Caco-2 (cell line): Measurements from ENCODE around the gene PDIA2. TPM values are rescaled to one million over a fixed set of nuclear protein-coding genes. Genes with fewer than 3 reads are reported as not detected.
A peak's percentile ranks its signal among the peaks of the same experiment; 100 is the strongest.

Experiments
- BruUV-seq: library from RNA; stranded (reverse); fragments of 400-500 nt; replicated peaks from 2 replicates; lab custom pipeline; 2021; lab: Mats Ljungman, UMichigan
- CTCF ChIA-PET: fragments of 300-600 bp; sonication (Branson Sonifier 250); formaldehyde crosslinking; loops from one replicate; lab custom pipeline; 2022; ENCODE audit warnings: antibody characterized with exemption; lab: Charles Lee
- POLR2A ChIA-PET: fragments of 300-600 bp; sonication (Branson Sonifier 250); formaldehyde crosslinking; loops from one replicate; lab custom pipeline; 2022; ENCODE audit warnings: antibody characterized with exemption; lab: Charles Lee
- DNase-seq, 2 experiments: peaks; one replicate each; pipeline versions ENCODE4 v3.0.0 to v3.0.0-alpha.2; 2020 to 2022
- H3K27me3 ChIP-seq: replicated peaks from 2 replicates; pipeline ENCODE4 v1.6.0; 2011; ENCODE audit warnings: low read length; ENCODE audit not compliant: control insufficient read depth, insufficient read depth
- H3K36me3 ChIP-seq: 2 replicates; pipeline ENCODE4 v1.5.1; 2011; ENCODE audit warnings: low read length; ENCODE audit not compliant: control insufficient read depth, insufficient read depth
- H3K4me1 ChIP-seq: fragments of 250-450 bp; sonication (Bioruptor Pico); 2 replicates; pipeline ENCODE4 v1.5.1; 2020; ENCODE audit warnings: mild to moderate bottlenecking
- H3K4me3 ChIP-seq: 2 replicates; pipeline ENCODE4 v1.5.1; 2011; ENCODE audit warnings: low read depth, mild to moderate bottlenecking, control low read depth, low read length
- H3K9me3 ChIP-seq: fragments of 250-450 bp; sonication (Bioruptor Pico); 2 replicates; pipeline ENCODE4 v1.5.1; 2020; ENCODE audit warnings: mild to moderate bottlenecking, moderate library complexity
- H3K27ac Mint-ChIP-seq: one replicate; pipeline ENCODE4 v1.8.0; 2022; ENCODE audit warnings: mixed read lengths; ENCODE audit not compliant: unreplicated experiment
- H3K27me3 Mint-ChIP-seq: one replicate; pipeline ENCODE4 v1.8.0; 2022; ENCODE audit warnings: mixed read lengths; ENCODE audit not compliant: insufficient read depth, unreplicated experiment
- H3K36me3 Mint-ChIP-seq: one replicate; pipeline ENCODE4 v1.8.0; 2022; ENCODE audit warnings: mild to moderate bottlenecking, mixed read lengths; ENCODE audit not compliant: insufficient read depth, unreplicated experiment
- H3K4me1 Mint-ChIP-seq: one replicate; pipeline ENCODE4 v1.8.0; 2022; ENCODE audit warnings: low read depth, mixed read lengths; ENCODE audit not compliant: unreplicated experiment
- H3K4me3 Mint-ChIP-seq: one replicate; pipeline ENCODE4 v1.8.0; 2022; ENCODE audit warnings: mild to moderate bottlenecking, moderate library complexity, mixed read lengths; ENCODE audit not compliant: unreplicated experiment
- H3K9me3 Mint-ChIP-seq: one replicate; pipeline ENCODE4 v1.8.0; 2022; ENCODE audit warnings: mixed read lengths; ENCODE audit not compliant: unreplicated experiment
- CTCF ChIP-seq, 2 experiments: fragments of 200-600 bp in 1 of 2; IDR thresholded peaks; 1 replicate in 1 of 2; 2 replicates in 1 of 2; pipeline versions ENCODE4 v1.5.1 to v1.8.0; 2011 to 2022; ENCODE audit warnings: antibody characterized with exemption in 1 of 2, control low read depth in 1 of 2, inconsistent platforms in 1 of 2, low read depth in 1 of 2, low read length in 1 of 2, mild to moderate bottlenecking in 1 of 2, moderate library complexity in 1 of 2; ENCODE audit not compliant: insufficient read depth in 1 of 2, severe bottlenecking in 1 of 2, unreplicated experiment in 1 of 2
- intact Hi-C: fragments of 100-400 bp; cut with micrococcal nuclease; formaldehyde crosslinking; loops from one replicate; pipeline ENCODE4 v1.10.0; 2022; ENCODE audit not compliant: unreplicated experiment
- total RNA-seq: library from RNA; stranded (reverse); gene quantifications from 2 replicates; pipeline ENCODE4 v1.2.3, GENCODE V29; 2022

The PDIA2 gene
- total RNA-seq, 1 experiment from 2014 or later = 0.41 TPM

- DNase-seq = no peak
- peak overlapping the region; percentile 67 for H3K27ac Mint-ChIP-seq
Measured at GRCh38 chr16:239948-240277, 43.1 kb upstream of the PDIA2 start.

DNA sequence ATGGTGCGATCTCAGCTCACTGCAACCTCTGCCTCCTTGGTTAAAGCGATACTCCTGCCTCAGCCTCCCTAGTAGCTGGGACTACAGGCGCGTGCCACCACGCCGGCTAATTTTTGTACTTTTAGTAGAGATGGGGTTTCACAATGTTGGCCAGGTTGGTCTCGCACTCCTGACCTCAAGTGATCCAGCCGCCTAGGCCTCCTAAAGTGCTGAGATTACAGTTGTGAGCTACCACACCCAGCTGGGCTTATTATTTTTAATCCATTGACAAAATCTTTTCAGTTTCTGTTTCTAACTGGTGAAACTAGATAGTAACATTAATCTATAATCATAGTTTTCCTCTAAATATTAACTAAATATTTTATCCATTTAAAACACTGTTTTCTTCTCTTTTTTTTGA, 42.4 kb upstream of the PDIA2 start:
- Mint-ChIP-seq H3K9me3 (no peaks in the 10 kb centered on the region), H3K4me3 (no peak overlapping the region), H3K4me1 (no peaks in the 10 kb centered on the region), H3K27ac (no peak overlapping the region), H3K36me3 (peaks cover 3% of the 10 kb centered on the region), H3K27me3 (no peaks in the 10 kb centered on the region)
- H3K9me3 ChIP-seq = no peaks in the 10 kb centered on the region
- BruUV-seq = no TSS peak
- no peak for DNase-seq
- no peak overlapping the region for H3K4me3 ChIP-seq
- intact Hi-C loops = no loop called here
- no peaks in the 10 kb centered on the region for H3K4me1 ChIP-seq
- no peaks in the 10 kb centered on the region for H3K27me3 ChIP-seq
- ChIA-PET CTCF (interaction anchor here (0.6 to 1.5 kb wide), 3 partner anchors 37 to 60 kb away, joined by 3 to 5 read pairs (median 3); no protein-coding TSS in a partner anchor), POLR2A (no interaction called here)
- no peak for TF ChIP-seq CTCF (IDR thresholded peaks at IDR 0.05; ENCODE audit: insufficient read depth in 1 of 2, low read depth in 1 of 2, low read length in 1 of 2, severe bottlenecking in 1 of 2, unreplicated experiment in 1 of 2)
- H3K36me3 ChIP-seq = no peaks in the 10 kb centered on the region

More at GRCh38 chr16:239948-240277, 43.1 kb upstream of the PDIA2 start:
- H3K27me3 ChIP-seq = no peaks in the 10 kb centered on the region
- intact Hi-C loops = no loop called here
- ChIA-PET CTCF (interaction anchor here (0.6 to 2.0 kb wide), 4 partner anchors 37 to 113 kb away, joined by 3 to 5 read pairs (median 4); no protein-coding TSS in a partner anchor), POLR2A (no interaction called here)
- Mint-ChIP-seq H3K9me3 (no peaks in the 10 kb centered on the region), H3K4me1 (no peaks in the 10 kb centered on the region), H3K36me3 (peaks cover 9% of the 10 kb centered on the region), H3K4me3 (no peak overlapping the region), H3K27me3 (no peaks in the 10 kb centered on the region)
- no peaks in the 10 kb centered on the region for H3K4me1 ChIP-seq
- H3K4me3 ChIP-seq = no peak overlapping the region
- H3K36me3 ChIP-seq = no peaks in the 10 kb centered on the region
- no peaks in the 10 kb centered on the region for H3K9me3 ChIP-seq
- TF ChIP-seq CTCF (IDR thresholded peaks at IDR 0.05; ENCODE audit: insufficient read depth in 1 of 2, low read depth in 1 of 2, low read length in 1 of 2, severe bottlenecking in 1 of 2, unreplicated experiment in 1 of 2) = no peak
- no TSS peak for BruUV-seq

- ChIA-PET POLR2A (no interaction called here), CTCF (no interaction called here)
- Mint-ChIP-seq H3K27me3 (no peaks in the 10 kb centered on the region), H3K27ac (no peak overlapping the region), H3K36me3 (no peaks in the 10 kb centered on the region), H3K9me3 (no peaks in the 10 kb centered on the region), H3K4me3 (no peak overlapping the region), H3K4me1 (no peaks in the 10 kb centered on the region)
- Histone ChIP-seq H3K9me3 (no peaks in the 10 kb centered on the region), H3K4me1 (no peaks in the 10 kb centered on the region), H3K36me3 (no peaks in the 10 kb centered on the region), H3K27me3 (no peaks in the 10 kb centered on the region), H3K4me3 (no peak overlapping the region)
- no peak for DNase-seq
- no peak for TF ChIP-seq CTCF (IDR thresholded peaks at IDR 0.05; ENCODE audit: insufficient read depth in 1 of 2, low read depth in 1 of 2, low read length in 1 of 2, severe bottlenecking in 1 of 2, unreplicated experiment in 1 of 2)
- intact Hi-C loops = no loop called here
- no TSS peak for BruUV-seq
Measured at GRCh38 chr16:242281-242680, 40.7 kb upstream of the PDIA2 start.
